GM10847 (cell line): ENCODE data around the gene TAF12.

Source experiments
- POLR2A ChIP-seq: IDR thresholded peaks from 2 replicates; pipeline ENCODE4 v1.6.1; 2011; ENCODE audit not compliant: insufficient read length; ENCODE audit errors: extremely low read depth

Gene TAF12

GRCh38 chr1:28644494-28644893, 1.6 kb upstream of the TAF12 start:
- TF ChIP-seq POLR2A: no peak

DNA sequence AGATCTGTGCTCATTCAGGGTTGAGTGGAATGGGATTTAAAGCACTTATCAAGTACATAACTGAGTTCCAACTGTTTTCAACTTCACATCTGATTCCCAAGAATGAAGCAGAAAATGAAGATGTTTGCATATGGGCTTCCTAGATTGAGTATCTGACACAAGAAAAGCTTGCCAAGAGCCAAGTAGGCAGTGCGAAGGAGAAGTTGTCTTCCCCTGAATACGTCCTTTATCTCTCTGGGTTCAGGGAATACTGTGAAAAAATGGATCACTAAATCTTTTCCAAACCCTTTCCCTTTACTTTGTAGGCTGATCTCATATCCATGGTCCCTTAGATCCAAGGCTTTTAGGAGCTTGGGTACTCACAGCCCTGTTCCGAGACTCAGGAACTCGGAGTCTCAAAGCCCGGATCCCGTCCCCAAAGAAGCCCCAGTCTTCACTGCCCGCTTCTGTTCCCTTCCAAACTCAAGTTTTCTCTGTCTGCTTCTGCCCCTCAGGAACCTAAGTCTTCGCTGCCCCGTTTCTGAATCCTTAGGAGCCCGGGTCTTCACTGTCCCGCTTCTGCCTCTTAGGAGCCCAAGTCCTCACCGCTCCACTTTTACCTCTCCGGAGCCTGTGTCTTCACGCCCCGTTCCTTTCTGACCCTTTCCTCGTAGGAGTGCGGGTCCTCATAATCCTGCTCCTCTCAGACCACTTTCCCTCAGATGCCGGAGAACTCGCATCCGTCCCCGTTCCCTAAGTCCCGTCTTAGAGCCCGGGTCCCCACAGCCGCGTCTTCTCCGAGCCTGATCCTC, 616 bp downstream of the TAF12 start:
- no peak for TF ChIP-seq POLR2A

DNA sequence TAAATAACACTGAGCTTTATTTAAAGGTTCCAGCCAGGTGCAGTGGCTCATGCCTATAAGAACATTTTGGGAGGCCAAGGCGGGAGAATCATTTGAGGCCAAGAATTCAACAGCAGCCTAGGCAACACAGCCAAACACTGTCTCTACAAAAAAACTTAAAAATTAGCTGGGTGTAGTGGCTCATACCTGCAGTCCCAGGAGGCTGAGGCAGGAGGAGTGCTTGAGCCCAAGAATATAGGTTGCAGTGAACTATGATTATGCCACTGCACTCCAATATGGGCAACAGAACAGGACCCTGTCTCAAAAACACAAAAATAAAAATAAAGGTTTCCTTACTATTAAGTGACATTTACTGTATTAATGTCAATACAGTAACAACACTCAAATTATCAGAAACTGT, 2.1 kb downstream of the TAF12 start:
- no peak for TF ChIP-seq POLR2A

DNA sequence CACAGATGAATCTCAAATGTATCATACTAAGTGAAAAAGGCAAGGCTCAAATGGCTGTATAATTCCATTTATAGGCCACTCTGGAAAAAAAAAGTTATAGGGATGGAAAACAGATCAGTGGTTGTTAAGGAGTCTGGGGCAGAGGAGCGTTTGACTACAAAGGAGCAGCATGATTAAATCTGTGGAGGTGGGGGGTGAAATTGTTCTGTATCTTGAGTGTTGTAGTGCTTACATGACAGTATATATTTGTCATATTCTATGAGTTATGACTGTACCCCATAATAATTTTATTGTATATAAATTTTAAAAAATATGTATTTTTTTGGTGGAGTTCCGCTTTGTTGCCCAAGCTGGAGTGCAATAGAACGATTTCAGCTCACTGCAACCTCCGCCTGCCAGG, 10.3 kb downstream of the TAF12 start:
- no peak for TF ChIP-seq POLR2A

DNA sequence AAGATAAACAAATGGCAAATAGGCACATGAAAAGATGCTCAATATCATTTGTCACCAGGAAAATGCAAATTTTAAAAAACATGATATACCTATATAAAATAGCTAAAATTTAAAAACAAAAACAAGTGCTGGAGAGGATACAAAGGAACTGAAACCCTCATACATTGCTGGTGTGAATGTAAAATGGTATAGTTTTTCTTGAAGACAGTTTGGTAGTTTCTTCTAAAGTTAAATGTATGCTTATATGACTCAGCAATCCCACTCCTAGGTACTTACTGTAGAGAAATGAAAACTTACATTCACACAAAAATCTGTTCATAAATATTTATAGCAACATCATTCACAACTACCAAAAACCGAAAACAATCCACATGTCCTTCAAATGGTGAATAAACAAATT, 11.2 kb downstream of the TAF12 start:
- TF ChIP-seq POLR2A: no peak

DNA sequence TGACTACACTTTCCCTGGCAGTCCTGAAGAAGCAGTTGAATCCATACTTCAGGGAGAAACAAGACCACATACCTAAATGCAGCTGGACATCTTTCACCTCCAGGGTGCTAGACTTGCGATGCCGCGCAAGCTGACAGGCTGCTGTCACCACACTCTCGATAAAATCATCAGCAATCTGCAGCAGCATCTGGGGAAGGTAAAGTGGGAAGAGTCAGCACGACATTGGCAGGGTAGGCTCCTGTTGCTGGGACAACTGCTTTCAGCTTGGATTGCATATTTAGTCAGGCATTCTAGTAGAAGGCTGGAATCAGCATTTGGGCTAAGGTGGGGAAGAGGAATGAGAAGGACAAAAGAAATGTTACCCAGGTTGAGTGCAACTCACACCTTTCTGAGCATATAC, 29.7 kb downstream of the TAF12 start:
- no peak for TF ChIP-seq POLR2A

GRCh38 chr1:28606771-28607170, 36.1 kb downstream of the TAF12 start:
- TF ChIP-seq POLR2A: no peak

GRCh38 chr1:28604962-28605361, 37.9 kb downstream of the TAF12 start:
- no peak for TF ChIP-seq POLR2A

- no peak for TF ChIP-seq POLR2A
These were observed 38.5 kb downstream of the TAF12 start for GRCh38 chr1:28604411-28604810.

GRCh38 chr1:28602536-28603439, 40.1 kb downstream of the TAF12 start:
- no peak for TF ChIP-seq POLR2A

- TF ChIP-seq POLR2A: no peak
These were observed 41.2 kb downstream of the TAF12 start for GRCh38 chr1:28601696-28602095.

DNA sequence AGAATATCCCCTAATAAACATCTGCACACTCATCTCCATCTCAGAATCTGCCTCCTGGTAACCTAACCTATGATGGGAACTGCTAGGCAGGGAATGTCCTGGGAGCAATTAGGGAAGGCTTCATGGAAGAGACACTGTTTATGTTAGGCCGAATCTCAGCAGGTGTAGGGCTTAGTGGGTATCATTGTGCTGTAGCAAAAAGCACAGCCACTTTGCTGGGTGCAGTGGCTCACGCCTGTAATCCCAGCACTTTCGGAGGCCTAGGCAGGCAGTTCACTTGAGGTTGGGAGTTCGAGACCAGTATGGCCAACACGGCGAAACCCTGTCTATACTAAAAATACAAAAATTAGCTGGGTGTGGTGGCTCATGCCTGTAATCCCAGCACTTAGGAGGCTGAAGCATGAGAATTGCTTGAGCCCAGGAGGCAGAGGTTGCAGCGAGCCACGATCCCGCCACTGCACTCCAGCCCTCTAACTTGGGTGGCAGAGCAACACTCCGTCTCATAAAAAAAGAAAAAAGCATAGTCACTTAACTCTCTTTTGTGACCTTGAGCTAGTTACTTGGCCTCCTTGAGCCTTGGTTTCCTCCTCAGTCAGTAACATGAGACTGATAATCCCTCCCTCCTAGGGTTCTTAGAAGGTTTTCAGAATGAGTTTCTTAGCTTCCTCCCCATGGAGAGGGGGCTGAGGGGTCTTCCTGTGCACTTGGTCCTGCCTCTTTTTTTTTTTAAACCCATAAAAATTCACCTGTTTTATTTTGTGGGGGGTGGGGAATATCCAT, 47.3 kb downstream of the TAF12 start:
- TF ChIP-seq POLR2A: no peak

GRCh38 chr1:28592321-28593071, 50.4 kb downstream of the TAF12 start:
- TF ChIP-seq POLR2A: no peak

DNA sequence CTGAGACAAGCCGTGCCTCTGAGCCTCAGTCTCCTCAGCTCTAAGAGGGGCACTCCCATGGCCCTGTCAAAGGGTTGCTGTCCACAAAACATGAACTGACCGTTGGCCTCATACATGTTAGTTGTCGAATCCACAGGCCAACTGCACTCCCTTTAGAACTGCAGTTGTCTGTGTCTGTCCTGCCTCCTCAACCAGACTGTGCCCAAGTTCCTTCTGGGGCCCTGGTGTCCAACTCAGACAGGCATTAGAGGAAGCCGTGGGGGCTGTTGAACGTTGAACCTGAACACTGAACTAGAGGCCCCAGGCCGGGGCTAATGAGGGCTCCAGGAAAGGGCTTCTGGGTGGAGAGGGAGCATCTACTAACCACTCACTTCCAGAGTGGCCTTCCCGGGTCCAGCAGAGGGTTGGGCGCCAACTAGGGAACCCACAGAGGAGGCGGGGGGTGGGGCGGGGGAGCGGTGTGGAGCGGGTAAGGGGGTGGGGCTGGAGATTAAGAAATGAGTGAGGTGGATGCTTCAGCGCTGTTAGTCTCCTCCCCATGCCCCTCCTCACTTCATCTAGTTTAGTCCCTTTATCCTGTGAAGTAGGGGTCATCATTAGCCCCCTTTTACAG, 51.1 kb downstream of the TAF12 start, which contains the start of gene RAB42:
TSS of gene RAB42 (plus strand) at position 558 of the 613 bp plus-strand sequence. CDS start 247 bp downstream, outside the sequence.
- TF ChIP-seq POLR2A: no peak
